ENCODE measurements around the gene DYSF.

DYSF gene

DNA sequence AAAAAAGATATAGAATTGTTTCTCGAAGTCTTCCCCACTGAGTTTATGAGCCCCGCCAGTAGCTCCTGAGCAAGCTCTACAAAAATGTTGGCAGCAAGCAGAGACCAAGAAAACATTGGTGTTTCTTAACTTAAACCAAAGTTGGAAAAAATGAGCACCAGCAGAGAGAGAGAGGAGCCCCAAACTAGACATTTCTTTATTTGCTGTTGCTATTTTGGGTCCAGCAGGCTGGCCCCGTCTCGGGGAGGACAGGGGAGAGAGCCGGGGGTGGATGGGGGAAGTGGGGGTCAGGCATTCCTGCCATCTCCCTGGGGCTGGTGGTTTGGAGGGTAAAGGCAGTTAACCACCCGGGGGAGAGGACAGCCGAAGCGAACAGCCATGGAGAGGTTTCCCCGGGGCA is 113.0 kb downstream of the DYSF start:
- TF ChIP-seq ZFX (IDR thresholded peaks at IDR 0.05; ENCODE audit: borderline replicate concordance): no peak
- TF ChIP-seq, protein P1, sequence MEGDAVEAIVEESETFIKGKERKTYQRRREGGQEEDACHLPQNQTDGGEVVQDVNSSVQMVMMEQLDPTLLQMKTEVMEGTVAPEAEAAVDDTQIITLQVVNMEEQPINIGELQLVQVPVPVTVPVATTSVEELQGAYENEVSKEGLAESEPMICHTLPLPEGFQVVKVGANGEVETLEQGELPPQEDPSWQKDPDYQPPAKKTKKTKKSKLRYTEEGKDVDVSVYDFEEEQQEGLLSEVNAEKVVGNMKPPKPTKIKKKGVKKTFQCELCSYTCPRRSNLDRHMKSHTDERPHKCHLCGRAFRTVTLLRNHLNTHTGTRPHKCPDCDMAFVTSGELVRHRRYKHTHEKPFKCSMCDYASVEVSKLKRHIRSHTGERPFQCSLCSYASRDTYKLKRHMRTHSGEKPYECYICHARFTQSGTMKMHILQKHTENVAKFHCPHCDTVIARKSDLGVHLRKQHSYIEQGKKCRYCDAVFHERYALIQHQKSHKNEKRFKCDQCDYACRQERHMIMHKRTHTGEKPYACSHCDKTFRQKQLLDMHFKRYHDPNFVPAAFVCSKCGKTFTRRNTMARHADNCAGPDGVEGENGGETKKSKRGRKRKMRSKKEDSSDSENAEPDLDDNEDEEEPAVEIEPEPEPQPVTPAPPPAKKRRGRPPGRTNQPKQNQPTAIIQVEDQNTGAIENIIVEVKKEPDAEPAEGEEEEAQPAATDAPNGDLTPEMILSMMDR (IDR thresholded peaks at IDR 0.05): no peak
- no peak overlapping the region for H3K27ac ChIP-seq

- TF ChIP-seq, protein P1 (IDR thresholded peaks at IDR 0.05): no peak
- TF ChIP-seq ZFX (IDR thresholded peaks at IDR 0.05; ENCODE audit: borderline replicate concordance): no peak
- H3K27ac ChIP-seq: no peak overlapping the region
These were observed 114.3 kb downstream of the DYSF start for GRCh38 chr2:71567625-71568024.

DNA sequence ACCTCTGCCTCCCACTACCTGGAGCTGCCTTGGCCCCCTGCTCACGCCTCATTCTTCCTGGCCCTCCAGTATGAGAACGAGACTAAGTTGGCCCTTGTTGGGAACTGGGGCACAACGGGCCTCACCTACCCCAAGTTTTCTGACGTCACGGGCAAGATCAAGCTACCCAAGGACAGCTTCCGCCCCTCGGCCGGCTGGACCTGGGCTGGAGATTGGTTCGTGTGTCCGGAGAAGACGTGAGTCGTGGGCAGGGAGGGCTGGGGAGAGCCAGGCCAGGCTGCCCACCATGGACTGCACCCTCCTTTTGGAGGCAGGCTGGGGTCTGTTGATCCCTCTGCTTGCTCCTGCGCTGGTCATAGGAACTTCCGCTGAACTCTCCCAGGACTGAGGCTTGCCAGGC is 114.7 kb downstream of the DYSF start:
- no peak overlapping the region for H3K27ac ChIP-seq
- TF ChIP-seq, protein P1 (IDR thresholded peaks at IDR 0.05): no peak
- no peak for TF ChIP-seq ZFX (IDR thresholded peaks at IDR 0.05; ENCODE audit: borderline replicate concordance)

DNA sequence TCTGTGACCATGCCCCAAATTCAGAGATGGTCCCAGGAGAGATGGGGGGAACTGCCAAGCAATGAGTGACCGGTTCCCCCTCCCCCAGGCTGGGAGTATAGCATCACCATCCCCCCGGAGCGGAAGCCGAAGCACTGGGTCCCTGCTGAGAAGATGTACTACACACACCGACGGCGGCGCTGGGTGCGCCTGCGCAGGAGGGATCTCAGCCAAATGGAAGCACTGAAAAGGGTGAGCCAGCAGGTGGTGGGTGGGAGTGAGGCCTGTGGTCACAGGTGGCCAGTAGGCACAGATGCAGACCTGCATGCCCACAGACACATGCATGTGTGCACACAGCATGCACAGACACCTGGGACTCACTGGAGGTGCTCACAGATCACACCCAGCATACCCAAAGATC is 117.2 kb downstream of the DYSF start:
- TF ChIP-seq ZFX (IDR thresholded peaks at IDR 0.05; ENCODE audit: borderline replicate concordance): no peak
- TF ChIP-seq, protein P1 (IDR thresholded peaks at IDR 0.05): no peak
- no peak overlapping the region for H3K27ac ChIP-seq

GRCh38 chr2:71570951-71571460 is 117.6 kb downstream of the DYSF start:
- no peak overlapping the region for H3K27ac ChIP-seq
- TF ChIP-seq, protein P1 (IDR thresholded peaks at IDR 0.05): no peak
- no peak for TF ChIP-seq ZFX (IDR thresholded peaks at IDR 0.05; ENCODE audit: borderline replicate concordance)

- H3K27ac ChIP-seq: no peak overlapping the region
- no peak for TF ChIP-seq ZFX (IDR thresholded peaks at IDR 0.05; ENCODE audit: borderline replicate concordance)
- TF ChIP-seq, protein P1 (IDR thresholded peaks at IDR 0.05): no peak
These were observed 118.6 kb downstream of the DYSF start for GRCh38 chr2:71571945-71572344.

DNA sequence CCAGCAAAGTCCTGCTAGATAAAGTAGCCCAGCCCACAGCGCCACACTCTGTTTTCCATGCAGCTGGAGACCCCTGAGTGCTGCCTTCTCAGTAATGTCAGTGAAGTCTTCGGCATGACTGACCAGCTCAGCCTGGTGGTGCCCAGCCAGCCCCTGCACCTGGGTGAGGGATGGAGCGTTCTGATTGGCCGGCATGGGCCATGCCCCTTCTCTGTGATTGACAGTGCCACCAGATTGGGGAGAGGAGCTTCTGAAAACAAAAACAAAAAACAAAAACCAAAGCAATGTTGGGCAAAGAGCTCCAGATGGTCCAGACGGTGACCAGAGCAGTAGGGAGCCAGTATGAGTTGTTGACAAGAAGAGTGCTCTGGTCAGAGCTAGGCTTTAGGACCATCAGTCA is 122.6 kb downstream of the DYSF start:
- no peak overlapping the region for H3K27ac ChIP-seq
- TF ChIP-seq ZFX (IDR thresholded peaks at IDR 0.05; ENCODE audit: borderline replicate concordance): no peak
- TF ChIP-seq, protein P1 (IDR thresholded peaks at IDR 0.05): no peak

Data from 22Rv1 (cell line).